Progenitor cell of endocrine pancreas (in vitro differentiated cells): ENCODE measurements around the gene UBASH3A. TPM values are rescaled to one million over a fixed set of nuclear protein-coding genes. Genes with fewer than 3 reads are reported as not detected.

Experiments
- DNase-seq: peaks from one replicate; pipeline ENCODE4 v3.0.0; 2021; ENCODE audit warnings: low spot score; ENCODE audit not compliant: unreplicated experiment
- H3K27ac Mint-ChIP-seq: 2 replicates; pipeline ENCODE4 v1.8.0; 2021; ENCODE audit warnings: mild to moderate bottlenecking, moderate library complexity, mixed read lengths
- H3K27me3 Mint-ChIP-seq: 2 replicates; pipeline ENCODE4 v1.8.0; 2021; ENCODE audit warnings: mixed read lengths
- H3K36me3 Mint-ChIP-seq: 2 replicates; pipeline ENCODE4 v1.8.0; 2022; ENCODE audit warnings: mixed read lengths; ENCODE audit not compliant: insufficient read depth
- H3K4me1 Mint-ChIP-seq: 2 replicates; pipeline ENCODE4 v1.8.0; 2021; ENCODE audit warnings: low read depth, mixed read lengths
- H3K4me3 Mint-ChIP-seq: 2 replicates; pipeline ENCODE4 v1.8.0; 2021; ENCODE audit warnings: low read depth, mild to moderate bottlenecking, moderate library complexity, mixed read lengths
- H3K9me3 Mint-ChIP-seq: 2 replicates; pipeline ENCODE4 v1.8.0; 2021; ENCODE audit warnings: low read depth, mixed read lengths
- total RNA-seq: library from RNA; stranded (reverse); gene quantifications from 2 replicates; pipeline ENCODE4 v1.2.1, GENCODE V29; 2021
- TF ChIP-seq, protein P1 (sequence below): fragments of 200-600 bp; sonication (generic); IDR thresholded peaks from one replicate; pipeline ENCODE4 v1.5.0; 2021; ENCODE audit warnings: antibody characterized with exemption, mild to moderate bottlenecking; ENCODE audit not compliant: unreplicated experiment

Gene UBASH3A
- total RNA-seq, 1 donor from 2014 or later, result not detected

DNA sequence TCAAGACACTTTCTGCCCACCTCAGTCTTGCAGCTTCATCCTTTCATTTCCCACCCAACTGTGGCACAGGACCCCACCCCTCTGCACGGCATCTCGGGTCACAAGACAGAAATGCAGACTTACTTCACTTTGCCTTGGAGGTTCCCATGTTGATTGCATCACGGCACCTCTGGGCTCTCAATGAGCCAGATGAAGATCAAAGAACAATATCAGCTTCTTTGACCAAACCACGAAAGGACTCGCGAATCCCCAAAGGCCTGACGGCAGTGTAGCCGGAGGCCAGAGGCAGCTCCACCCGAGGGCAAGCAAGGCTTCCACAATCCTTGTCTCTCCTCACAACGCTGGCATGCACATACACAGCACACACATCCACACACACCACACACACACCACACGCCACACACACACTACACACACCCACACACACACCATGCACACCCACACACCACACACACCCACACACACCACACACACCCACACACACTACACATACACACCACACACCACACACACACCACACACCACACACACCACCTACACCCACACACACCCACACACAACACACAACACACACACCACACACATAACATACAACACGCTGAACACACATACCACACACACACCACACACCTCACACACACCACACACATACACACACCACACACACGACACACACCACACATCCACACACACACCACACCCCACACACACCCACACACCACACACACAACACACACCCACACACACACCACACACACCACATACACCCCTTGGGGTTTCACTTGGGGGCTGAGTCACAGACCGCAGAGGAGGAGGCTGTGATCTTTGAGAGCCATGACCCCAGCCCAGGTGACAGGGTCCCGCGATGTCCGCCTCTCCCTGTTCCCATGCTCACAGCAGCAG lies 35.8 kb downstream of the UBASH3A start:
- no peak overlapping the region for H3K4me3 Mint-ChIP-seq
- TF ChIP-seq, protein P1, sequence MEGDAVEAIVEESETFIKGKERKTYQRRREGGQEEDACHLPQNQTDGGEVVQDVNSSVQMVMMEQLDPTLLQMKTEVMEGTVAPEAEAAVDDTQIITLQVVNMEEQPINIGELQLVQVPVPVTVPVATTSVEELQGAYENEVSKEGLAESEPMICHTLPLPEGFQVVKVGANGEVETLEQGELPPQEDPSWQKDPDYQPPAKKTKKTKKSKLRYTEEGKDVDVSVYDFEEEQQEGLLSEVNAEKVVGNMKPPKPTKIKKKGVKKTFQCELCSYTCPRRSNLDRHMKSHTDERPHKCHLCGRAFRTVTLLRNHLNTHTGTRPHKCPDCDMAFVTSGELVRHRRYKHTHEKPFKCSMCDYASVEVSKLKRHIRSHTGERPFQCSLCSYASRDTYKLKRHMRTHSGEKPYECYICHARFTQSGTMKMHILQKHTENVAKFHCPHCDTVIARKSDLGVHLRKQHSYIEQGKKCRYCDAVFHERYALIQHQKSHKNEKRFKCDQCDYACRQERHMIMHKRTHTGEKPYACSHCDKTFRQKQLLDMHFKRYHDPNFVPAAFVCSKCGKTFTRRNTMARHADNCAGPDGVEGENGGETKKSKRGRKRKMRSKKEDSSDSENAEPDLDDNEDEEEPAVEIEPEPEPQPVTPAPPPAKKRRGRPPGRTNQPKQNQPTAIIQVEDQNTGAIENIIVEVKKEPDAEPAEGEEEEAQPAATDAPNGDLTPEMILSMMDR, result no peak
- peaks cover 28% of the 10 kb centered on the region for H3K27me3 Mint-ChIP-seq
- H3K27ac Mint-ChIP-seq, result no peak overlapping the region
- no peaks in the 10 kb centered on the region for H3K9me3 Mint-ChIP-seq
- H3K4me1 Mint-ChIP-seq, result no peaks in the 10 kb centered on the region
- no peaks in the 10 kb centered on the region for H3K36me3 Mint-ChIP-seq
- DNase-seq, result no peak

DNA sequence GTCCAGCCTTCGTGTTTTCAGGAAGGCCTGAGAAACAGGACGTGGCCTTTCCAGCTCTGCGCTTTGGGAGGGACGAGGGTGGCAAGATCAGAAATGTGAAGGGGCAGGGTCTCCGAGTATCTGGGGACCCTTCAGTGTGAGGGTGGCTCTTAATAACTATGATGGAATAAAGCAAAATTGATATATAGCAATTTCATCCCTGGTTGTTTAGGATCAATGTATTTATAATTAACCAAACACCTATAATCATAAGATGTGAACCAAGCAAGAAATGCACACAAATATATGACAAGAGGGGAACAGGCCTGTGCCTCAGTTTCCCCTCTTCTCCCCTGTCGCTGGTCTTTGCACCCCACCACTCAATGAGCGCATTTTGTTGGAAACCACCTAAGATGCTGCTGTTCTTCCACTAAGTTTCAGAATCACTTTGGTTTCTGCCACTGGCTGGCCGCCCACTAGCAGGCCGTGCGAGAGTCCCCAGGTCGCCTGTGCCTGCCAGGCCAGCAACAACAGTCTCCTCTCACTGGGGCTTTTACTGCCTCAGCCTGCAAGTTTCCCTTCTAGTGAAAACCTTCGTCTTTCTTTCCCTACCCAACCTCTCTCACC lies 36.6 kb downstream of the UBASH3A start:
- H3K4me3 Mint-ChIP-seq, result no peak overlapping the region
- H3K9me3 Mint-ChIP-seq, result no peaks in the 10 kb centered on the region
- no peaks in the 10 kb centered on the region for H3K36me3 Mint-ChIP-seq
- no peak for DNase-seq
- TF ChIP-seq, protein P1, result no peak
- peaks cover 20% of the 10 kb centered on the region for H3K27me3 Mint-ChIP-seq
- no peaks in the 10 kb centered on the region for H3K4me1 Mint-ChIP-seq
- no peak overlapping the region for H3K27ac Mint-ChIP-seq

DNA sequence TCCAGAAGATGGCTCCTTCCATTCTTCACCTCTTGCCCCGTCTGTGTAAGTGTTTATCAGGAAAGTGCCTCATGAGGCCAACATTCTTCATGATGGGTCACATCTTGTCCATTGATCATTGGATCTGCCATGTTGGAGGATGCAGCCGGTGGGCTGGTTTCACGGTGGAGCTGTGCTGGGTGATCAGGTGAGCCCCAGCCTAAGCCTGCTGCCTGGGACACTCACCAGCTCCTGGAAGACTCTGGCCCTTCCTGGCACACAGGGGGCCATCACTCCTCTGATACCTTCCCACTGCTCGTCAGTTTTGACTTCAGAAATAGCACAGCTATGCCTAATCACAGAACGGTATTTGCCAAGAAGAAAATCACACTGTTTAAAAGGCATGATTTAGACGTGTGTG lies 38.3 kb downstream of the UBASH3A start:
- H3K36me3 Mint-ChIP-seq, result no peaks in the 10 kb centered on the region

DNA sequence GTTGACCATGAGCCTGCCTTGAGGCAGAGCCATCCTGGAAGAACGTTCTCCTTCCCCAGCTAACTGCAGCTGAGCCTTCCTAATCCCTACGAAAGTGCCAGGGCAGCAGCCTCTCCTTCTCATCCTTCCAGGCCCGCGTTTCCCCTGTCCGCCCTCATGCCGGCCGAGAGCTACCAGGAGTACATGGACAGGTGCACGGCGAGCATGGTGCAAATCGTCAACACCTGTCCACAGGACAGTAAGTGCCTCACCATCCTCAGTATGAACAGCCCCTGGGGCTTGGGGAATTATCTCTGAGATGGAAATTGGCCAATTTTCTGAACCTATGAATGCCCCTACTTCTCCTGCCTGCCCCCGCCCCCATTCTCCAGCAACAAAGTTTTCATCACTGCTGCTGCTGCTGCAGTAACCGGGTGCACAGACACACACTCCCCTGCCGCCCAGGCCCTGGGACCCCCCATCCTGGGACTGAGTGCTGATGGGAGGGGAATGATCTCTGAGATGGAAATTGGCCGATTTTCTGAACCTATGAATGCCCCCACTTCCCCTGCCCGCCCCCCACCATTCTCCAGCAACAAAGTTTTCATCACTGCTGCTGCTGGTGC lies 39.6 kb downstream of the UBASH3A start:
- DNase-seq, result no peak
- Mint-ChIP-seq H3K9me3 (no peaks in the 10 kb centered on the region), H3K27me3 (peaks cover 14% of the 10 kb centered on the region), H3K27ac (no peak overlapping the region), H3K4me3 (no peak overlapping the region), H3K36me3 (no peaks in the 10 kb centered on the region), H3K4me1 (no peaks in the 10 kb centered on the region)
- TF ChIP-seq, protein P1, result no peak

More for the DNA sequence above, 38.3 kb downstream of the UBASH3A start:
- DNase-seq, result no peak
- H3K4me1 Mint-ChIP-seq, result no peaks in the 10 kb centered on the region
- no peak overlapping the region for H3K27ac Mint-ChIP-seq
- H3K9me3 Mint-ChIP-seq, result no peaks in the 10 kb centered on the region
- TF ChIP-seq, protein P1, result no peak
- H3K4me3 Mint-ChIP-seq, result no peak overlapping the region
- H3K27me3 Mint-ChIP-seq, result peaks cover 19% of the 10 kb centered on the region

DNA sequence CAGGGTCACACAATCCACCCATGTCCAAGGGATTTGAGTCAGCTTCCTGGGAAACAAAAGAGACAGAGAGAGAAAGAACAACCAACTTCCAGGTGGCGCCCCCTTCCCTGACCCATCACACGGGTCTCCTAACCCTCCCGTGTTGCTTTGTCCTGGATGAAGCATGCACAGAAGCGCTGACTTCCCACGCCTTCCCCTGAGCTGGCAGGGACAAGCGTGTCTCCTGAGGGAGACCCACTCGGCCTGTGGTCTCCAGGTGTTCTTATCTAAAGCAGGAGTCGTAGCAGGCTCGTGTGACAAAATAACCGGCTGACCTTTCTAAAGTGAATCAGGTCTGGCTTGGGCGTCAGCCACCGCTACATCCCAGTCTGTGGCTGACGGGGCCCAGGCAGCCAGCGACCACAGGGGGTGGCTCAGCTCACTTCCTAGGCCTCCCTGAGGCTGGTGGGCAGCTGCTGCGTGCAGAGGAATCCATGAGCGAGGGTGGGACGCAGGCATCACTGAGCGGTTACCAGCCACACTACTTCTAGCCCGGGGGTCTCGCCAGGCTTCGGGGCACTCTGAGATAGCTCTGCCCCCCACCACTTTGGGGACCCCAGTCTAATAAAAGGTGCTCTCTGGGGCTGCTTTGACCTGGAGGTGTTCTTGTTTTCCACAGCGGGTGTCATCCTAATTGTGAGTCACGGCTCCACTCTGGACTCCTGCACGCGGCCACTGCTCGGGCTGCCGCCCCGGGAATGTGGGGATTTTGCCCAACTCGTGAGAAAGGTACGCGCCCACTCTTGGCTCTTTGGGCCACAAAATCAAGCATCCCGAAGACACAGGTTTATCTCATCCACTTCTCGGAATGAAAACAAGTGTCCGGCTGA lies 40.4 kb downstream of the UBASH3A start:
- TF ChIP-seq, protein P1, result no peak
- Mint-ChIP-seq H3K36me3 (no peaks in the 10 kb centered on the region), H3K4me1 (no peaks in the 10 kb centered on the region), H3K4me3 (no peak overlapping the region), H3K27ac (no peak overlapping the region), H3K27me3 (peaks cover 10% of the 10 kb centered on the region), H3K9me3 (no peaks in the 10 kb centered on the region)
- DNase-seq, result no peak
